Measurements from ENCODE around the gene VTI1A. TPM values are rescaled to one million over a fixed set of nuclear protein-coding genes. Genes with fewer than 3 reads are reported as not detected.

The VTI1A gene
- total and polyA plus RNA-seq, 9 of the 15 experiments (the other 6 are each of a cell fraction or from before 2014, with no cell fraction given), result 9.3 to 21.4 (median 16.0) TPM

GRCh38 chr10:112827086-112827485, 380.1 kb downstream of the VTI1A start (continued):
- no peak for TF ChIP-seq ZNF609 (CRISPR knock-in tag; IDR thresholded peaks at IDR 0.05; ENCODE audit: borderline replicate concordance)

GRCh38 chr10:112827951-112828350, 380.9 kb downstream of the VTI1A start:
- H3K9me3 ChIP-seq (replicated peaks; ENCODE audit: control insufficient read depth, insufficient read depth, low read depth, low read length), result no peaks in the 10 kb centered on the region
- H3K79me2 ChIP-seq (ENCODE audit: control insufficient read depth, insufficient read depth, low read length), result no peaks in the 10 kb centered on the region
- in situ Hi-C loops (cut with MboI) (no loop called here), intact Hi-C loops (cut with micrococcal nuclease) (no loop called here)
- POLR2A ChIA-PET, result no interaction called here
- no TSS peak for BruUV-seq (replicated peaks)
- DNase-seq (ENCODE audit: extremely low read depth in 1 of 4, low spot score in 3 of 4) (no peak), ATAC-seq (no peak), FAIRE-seq (no peak)
- no peak overlapping the region for H3K4me3 ChIP-seq
- CTCF ChIA-PET (ENCODE audit: low intra/inter-chr PET ratio), result no interaction called here
- H3K9ac ChIP-seq (ENCODE audit: insufficient read depth in 1 of 2, low read depth in 2 of 2, low read length in 2 of 2), result no peak overlapping the region
- TF ChIP-seq CBX5 (IDR thresholded peaks at IDR 0.05; ENCODE audit: borderline replicate concordance, low read depth), result no peak
- no peak for TF ChIP-seq RNF2 (IDR thresholded peaks at IDR 0.05)
- no peak for TF ChIP-seq SMAD4 (CRISPR knock-in tag; conservative IDR thresholded peaks at IDR 0.05)
- no peak for TF ChIP-seq ARID3A (IDR thresholded peaks at IDR 0.05; ENCODE audit: borderline replicate concordance, low read depth, low read length)
- no peak for TF ChIP-seq BRD9 (IDR thresholded peaks at IDR 0.05; ENCODE audit: low read depth, partially characterized antibody)
- 74% methylated on average over 4 of the region's 4 CpGs for WGBS (ENCODE audit: insufficient coverage, low coverage, missing lambda C conversion rate)
- no peak overlapping the region for H3K27ac ChIP-seq (ENCODE audit: extremely low read depth, low read depth, low read length)
- H3K27me3 ChIP-seq (ENCODE audit: control insufficient read depth in 2 of 2, insufficient read depth in 2 of 2, low read length in 2 of 2), result no peaks in the 10 kb centered on the region
- H3K36me3 ChIP-seq (ENCODE audit: control insufficient read depth, insufficient read depth, low read length), result no peaks in the 10 kb centered on the region
- no peaks in the 10 kb centered on the region for H3K9me1 ChIP-seq (ENCODE audit: control insufficient read depth, insufficient read depth, low read length)
- no peaks in the 10 kb centered on the region for H4K20me1 ChIP-seq (replicated peaks; ENCODE audit: control insufficient read depth, insufficient read depth, low read length)
- no peak overlapping the region for H3K4me2 ChIP-seq (ENCODE audit: insufficient read depth, low read length)
- no peaks in the 10 kb centered on the region for H3K4me1 ChIP-seq (replicated peaks in 1 of 2; ENCODE audit: control insufficient read depth in 2 of 2, insufficient read depth in 2 of 2, low read length in 2 of 2)
- H2AFZ ChIP-seq (ENCODE audit: low read depth, low read length), result no peak overlapping the region

All from K562 (cell line).